GM21367 (cell line): Measurements from ENCODE around the gene ATMIN.

Experiments
- ATAC-seq: cut with Tn5 transposase; IDR thresholded peaks from one replicate; pipeline ENCODE4 v1.9.1; 2021; ENCODE audit not compliant: unreplicated experiment

Gene ATMIN

DNA sequence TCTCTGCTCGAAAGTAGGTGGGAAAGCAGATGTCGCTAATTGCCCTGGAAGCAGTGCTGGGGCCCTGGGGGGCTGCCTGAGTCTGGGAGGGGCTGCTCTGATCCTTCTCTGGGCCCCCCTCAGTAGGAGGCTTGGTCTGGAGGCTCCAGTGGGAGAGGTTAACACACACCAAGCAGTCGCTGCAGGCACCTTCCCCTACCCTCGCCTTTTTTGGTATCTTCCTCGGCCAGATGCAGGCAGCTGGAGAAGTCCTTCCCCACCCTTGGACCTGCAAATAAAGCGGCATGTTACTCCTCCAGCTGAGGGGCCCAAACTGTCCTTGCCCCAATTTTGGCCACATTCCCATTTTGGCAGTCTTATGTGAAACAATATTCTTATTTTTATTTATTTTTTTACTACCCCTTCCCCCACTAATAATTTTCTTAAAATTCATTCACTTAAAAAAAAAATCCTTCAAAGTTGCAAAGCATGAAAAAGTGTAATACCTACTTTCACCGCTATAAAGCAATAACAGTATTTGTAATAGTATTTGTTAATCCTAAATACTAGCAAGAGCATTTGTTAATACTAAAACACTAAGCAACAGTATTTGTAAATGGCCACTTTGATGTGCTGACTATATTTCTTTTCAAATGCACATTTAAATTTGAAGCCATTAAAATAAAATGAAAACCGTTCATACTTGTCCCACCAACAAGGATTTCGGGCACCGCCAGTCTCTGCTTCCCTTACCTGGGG lies 26.4 kb downstream of the ATMIN start:
- no peak for ATAC-seq

DNA sequence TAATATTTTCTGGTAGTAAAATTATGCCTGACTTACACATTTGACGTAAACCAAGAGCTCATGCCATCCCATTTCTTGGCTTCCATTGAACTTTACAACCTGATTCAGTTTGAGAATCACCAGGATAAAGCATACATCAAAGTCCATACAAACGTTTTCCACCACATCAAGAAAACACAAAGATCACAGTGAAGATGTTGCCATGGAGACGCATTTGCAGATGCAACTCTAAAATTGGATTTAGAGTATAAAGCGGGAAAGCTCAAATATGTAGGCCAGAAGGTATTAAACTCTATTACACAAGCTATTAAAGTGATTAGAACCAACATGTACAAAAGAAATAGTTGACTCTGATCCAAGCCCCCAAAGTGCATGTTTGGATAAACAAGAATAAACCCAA lies 31.0 kb downstream of the ATMIN start:
- no peak for ATAC-seq

DNA sequence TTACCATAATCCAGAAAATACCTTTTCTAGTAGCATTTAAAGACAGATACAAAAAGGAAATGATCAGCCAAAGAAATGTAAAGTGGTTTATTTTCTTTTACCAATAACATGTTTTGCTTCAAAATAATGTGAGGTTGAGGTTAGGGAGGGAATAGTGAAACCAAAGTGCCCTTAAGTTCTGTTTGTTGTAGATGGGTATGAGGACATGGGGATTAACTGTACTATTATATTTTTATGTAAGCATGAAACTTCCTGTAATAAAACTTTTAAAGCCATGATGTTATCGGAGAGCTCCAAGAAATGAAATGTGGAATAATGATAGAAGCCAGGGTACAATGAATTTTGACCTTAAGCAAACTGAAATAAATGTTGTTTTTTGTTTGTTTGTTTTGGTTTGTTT lies 31.5 kb downstream of the ATMIN start:
- ATAC-seq = no peak

GRCh38 chr16:81069063-81069462 lies 33.4 kb downstream of the ATMIN start:
- ATAC-seq = no peak

DNA sequence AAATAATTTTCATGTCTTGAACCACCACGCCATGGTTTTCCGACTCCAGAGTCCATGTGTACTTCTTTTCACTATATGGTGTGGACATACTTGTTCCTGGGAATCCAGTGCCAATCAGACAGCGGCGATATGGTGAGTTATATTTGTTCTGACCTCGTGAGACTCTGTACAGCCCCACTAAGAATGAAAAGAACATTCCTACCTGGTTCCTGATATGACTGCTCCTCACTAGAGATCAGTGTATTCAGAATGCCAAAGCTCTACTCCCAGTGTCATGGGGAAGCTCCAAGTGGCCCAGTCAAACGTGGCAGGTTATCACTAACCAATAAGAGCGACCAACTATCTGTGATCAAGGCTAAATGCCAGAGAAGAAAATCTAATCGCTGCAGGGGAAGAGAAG lies 35.3 kb downstream of the ATMIN start:
- no peak for ATAC-seq

DNA sequence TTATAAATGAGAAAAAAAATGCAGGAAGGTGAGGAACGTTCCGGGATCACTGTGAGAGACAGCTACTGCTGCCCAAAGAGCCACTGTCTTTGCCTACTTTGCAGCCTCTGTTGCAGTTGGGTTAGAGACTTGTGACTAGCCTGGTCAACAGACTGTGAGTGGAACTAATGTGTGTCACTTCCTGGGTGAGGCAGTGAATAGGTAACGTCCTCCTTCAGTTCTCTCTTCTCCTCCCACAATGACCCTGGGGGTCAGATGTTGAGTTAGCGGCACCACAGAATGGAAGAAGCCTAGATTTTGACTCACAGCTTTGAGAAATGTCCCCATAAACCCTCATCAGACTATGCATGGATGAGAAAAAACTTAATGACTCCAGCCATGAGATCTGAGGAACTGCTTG lies 36.2 kb downstream of the ATMIN start:
- ATAC-seq = no peak

DNA sequence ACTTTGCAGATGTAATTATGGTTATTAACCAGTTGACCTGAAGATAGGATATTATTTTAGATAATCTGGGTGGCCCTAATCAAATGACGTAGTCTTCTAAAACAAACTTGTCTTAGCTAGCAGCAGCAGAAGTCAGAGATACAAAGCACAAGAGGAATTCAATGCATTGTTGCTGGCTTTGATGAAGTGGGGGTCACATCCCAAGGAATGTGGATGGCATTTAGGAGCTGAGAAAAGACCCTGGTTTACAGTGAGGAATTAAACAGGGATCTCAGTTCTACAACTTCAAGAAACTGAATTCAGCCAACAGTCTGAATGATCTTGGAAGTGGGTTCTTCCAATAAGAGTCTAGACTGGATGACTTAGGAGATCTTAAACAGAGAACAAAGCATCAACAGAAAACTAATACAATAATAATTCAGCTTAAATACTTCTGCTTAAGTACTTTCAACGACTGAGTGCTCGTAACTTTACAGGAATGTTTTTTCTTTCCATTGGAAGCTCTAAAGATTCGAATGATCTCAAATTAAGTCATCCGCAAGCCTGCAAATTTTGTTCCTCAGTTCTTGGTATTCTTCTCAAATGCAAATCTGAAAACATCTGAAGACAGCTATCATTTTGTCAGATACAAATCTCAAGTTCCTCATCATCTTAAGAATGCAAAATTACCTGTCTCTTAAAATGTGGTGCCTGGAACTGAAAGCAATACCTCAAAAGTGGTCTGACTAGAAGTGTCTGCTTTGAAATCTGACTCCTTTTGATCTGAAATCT lies 38.1 kb downstream of the ATMIN start:
- no peak for ATAC-seq

DNA sequence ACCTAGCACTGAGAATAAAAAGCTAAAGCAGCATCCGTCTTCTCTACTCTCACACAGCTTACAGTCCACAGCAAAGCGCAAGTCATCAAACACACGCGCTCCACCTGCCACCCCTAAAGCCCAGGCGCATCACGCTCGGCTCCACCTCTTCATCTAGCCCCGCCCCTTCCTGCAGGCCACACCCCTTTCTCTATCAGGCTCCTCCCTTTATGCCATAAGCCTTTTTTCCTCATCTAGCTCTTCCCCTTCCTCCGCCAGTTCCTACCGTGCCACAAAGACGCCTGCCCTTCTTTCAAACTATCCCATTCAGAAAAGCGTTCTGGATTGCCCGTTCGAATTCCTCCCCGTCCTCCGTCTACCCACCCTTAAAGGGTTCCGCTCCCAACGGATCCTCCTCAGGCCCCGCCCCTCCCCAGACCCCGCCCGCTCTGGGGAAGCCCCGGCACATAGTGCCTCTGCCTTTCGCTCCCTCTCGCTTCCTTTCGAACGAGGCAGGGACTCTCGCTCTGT lies 41.0 kb downstream of the ATMIN start:
- peak; percentile 80 for ATAC-seq

DNA sequence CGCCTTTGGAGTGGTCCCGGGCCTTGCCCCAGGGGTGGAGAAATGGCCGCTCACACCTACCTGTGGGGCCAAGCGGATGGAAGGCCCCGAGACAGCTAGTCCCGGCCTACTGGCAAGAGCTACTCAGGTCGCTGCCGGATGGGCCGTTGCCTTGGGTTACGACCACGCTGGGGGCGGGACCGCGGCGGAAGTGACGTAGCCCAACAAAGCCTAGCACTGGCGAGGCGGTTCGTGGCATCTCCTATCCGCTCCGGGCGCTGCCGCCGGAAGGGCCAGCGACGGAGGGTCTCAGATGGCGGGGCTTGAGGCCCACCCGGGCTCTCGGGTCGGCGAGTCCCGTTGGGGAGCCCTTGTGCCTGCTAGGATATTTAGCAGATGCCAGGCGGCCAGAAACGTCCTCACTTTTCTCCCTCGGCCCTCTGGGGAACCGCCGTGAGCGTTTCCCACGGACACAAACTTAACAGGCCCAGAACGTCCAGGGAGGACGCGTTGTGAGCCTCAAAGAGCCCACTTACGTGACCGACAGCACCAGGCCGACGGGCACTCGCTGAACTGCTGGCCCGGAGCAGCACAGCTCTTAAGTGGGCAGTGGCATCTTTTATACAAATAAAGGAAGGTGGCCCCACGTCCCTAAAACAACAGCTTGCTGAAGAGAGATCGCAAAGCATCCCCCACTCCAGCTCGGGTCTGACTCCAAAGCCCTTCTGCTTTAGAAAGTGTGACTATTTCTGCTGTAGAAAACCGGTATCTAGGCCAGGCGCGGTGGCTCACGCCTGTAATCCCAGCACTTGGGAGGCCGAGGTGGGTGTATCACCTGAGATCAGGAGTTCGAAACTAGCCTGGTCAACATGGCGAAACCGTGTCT lies 41.7 kb downstream of the ATMIN start, which contains the start of gene C16orf46:
TSS of gene C16orf46 (minus strand) at position 163 of the 865 bp plus-strand sequence. CDS start 13,283 bp downstream, outside the sequence.
- ATAC-seq = peak; percentile 94

- no peak for ATAC-seq
These were observed 44.6 kb downstream of the ATMIN start for GRCh38 chr16:81080233-81080632.

GRCh38 chr16:81081014-81081413 lies 45.4 kb downstream of the ATMIN start:
- no peak for ATAC-seq

GRCh38 chr16:81088836-81089235 lies 53.2 kb downstream of the ATMIN start:
- ATAC-seq = no peak

DNA sequence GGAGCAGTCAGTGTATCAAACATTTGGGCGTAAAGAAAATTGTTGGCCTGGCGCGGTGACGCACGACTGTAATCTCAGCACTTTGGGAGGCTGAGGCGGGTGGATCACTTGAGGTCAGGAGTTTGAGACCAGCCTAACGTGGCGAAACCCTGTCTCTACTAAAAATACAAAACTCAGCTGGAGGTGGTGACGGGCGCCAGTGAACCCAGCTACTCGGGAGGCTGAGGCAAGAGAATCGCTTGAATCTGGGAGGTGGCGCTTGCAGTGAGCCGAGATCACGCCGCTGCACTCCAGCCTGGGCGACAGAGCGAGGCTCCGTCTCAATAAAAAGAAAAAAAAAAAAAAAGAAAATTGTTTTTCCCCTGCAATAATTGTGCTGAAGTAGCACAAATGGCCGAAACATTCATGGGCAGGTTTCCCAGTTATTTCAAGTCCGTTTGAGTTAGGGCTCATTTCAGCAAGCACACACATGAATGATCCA lies 59.2 kb downstream of the ATMIN start:
- ATAC-seq = no peak

DNA sequence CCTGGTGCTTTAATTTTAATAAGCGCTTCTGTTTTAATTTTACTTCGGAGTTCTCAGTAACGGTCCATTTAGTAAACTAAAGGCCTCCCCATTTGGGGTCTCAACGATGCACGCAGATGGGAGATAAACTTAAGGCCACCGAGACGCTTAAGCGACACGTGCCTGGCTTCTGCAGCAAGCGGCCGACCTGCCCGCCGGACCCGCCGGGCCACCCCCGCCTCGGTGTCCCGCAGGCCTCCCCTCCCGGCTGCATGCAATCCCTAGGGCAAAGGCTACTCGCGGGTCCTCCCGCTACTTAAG lies 60.0 kb downstream of the ATMIN start:
- ATAC-seq = no peak

DNA sequence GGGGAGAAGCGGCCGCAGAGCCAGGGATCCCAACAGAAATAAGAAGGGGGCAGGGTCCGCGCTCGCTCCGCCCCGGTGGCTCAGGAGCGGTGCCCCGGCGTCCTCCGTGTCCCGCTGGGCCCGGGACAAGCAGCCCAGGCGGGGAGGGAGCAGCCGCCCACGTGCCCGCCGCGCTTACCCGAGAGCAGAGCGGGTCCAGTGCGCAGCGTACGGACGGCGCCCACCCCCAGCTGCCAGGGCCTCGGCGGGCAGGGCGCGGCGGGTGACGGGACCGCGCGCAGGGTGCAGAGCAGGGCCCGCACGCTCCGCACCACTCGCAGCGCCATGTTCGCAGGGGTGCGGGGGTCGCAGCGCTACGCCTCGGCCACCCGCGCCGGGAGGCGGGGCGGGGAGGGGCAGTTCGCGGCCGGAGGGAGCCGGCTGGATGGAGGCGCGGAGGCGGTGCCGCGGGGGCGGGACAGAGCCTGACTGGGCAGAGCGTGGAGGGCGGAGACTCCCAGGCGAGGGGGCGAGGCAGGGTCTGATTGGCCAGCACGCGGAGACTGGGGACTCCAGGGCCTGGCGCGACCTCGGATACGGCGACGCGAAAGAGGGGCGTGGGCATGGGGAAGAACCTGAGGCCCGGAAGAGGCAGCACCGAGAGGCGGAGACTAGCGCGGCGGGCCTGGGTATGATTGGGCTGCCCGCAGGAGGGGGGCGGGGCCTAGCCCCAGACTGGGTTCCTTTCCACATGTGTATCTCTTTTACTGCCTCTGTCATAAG lies 60.5 kb downstream of the ATMIN start, which contains the start of gene GCSH:
TSS of gene GCSH (minus strand) at position 443 of the 762 bp plus-strand sequence. CDS start at position 326, 117 bp downstream.
- ATAC-seq = peak; percentile 97

DNA sequence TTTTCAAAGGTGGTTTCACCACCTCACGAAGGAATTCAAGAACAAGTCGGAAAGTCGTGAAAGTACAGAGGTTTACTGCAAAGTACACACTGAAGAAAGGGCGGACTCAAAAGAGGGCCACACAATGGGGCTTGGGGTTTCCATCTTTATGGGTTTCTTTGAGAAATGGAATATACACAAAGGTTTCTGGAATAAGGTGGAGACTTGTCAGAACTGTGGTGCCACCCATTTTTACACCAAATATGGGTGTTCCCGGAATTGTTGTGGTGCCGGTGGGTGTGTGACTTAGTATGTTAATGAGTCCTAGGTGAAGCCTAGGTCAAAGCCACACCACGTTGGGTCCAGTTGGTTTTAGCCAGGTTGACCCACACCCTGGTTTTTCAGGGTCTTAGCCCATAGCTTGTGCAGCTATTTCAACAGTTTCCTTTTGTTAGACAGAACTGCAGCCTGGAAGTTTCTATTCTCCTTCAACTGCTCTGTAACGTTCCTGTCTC lies 61.1 kb downstream of the ATMIN start:
- ATAC-seq = no peak
